ENCODE results near the gene BAAT. TPM values are rescaled to one million over a fixed set of nuclear protein-coding genes. Genes with fewer than 3 reads are reported as not detected.

Gene BAAT
- total and polyA plus RNA-seq, 9 of the 15 experiments (the other 6 are each of a cell fraction or from before 2014, with no cell fraction given) = 0.17 to 0.76 (median 0.32) TPM

DNA sequence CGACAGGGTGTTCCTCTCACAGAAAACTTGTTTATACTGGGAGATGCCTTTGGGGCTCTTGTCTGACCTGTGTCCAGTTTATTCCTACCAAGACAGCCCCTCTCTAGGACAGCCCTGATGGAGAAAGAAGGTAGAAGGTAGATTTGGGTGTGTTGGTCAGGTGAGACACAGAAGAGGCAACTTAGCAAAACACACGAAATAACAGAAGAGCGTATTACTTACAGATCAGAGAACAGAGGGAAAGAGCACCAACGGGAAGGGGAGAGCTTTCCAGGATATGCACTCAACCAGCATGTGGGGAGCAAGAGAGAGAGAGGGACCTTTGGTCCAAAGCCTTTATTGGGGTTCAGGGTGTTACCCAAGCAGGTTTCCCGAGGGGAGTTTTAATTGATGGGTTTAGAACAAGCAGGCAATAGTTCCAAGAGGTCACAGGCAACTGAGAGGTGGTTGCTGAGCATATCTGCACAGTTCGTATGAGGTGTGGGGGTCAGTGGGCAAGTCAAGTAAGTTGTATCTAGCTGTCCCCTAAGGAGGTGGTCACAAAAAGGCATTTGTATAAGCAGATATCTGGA, 31.8 kb downstream of the BAAT start:
- no peak for FAIRE-seq
- ChIA-PET CTCF (ENCODE audit: low intra/inter-chr PET ratio) (no interaction called here), POLR2A (no interaction called here)
- Histone ChIP-seq H4K20me1 (replicated peaks; ENCODE audit: control insufficient read depth, insufficient read depth, low read length) (no peaks in the 10 kb centered on the region), H3K9me3 (replicated peaks; ENCODE audit: control insufficient read depth, insufficient read depth, low read depth, low read length) (no peaks in the 10 kb centered on the region; the same call in 1 of the 2 replicates), H3K27ac (ENCODE audit: extremely low read depth, low read depth, low read length) (no peak overlapping the region), H2AFZ (ENCODE audit: low read depth, low read length) (peak overlapping the region; percentile 69), H3K9ac (ENCODE audit: insufficient read depth in 1 of 2, low read depth in 2 of 2, low read length in 2 of 2) (no peak overlapping the region), H3K9me1 (ENCODE audit: control insufficient read depth, insufficient read depth, low read length) (no peaks in the 10 kb centered on the region), H3K36me3 (ENCODE audit: control insufficient read depth, insufficient read depth, low read length) (no peaks in the 10 kb centered on the region), H3K4me3 (no peak overlapping the region), H3K79me2 (ENCODE audit: control insufficient read depth, insufficient read depth, low read length) (no peaks in the 10 kb centered on the region), H3K27me3 (ENCODE audit: control insufficient read depth in 2 of 2, insufficient read depth in 2 of 2, low read length in 2 of 2) (no peaks in the 10 kb centered on the region), H3K4me1 (replicated peaks in 1 of 2; ENCODE audit: control insufficient read depth in 2 of 2, insufficient read depth in 2 of 2, low read length in 2 of 2) (peaks cover 0 to 5% of the 10 kb centered on the region in 2 experiments; a peak in 3 of 5 replicates), H3K4me2 (ENCODE audit: insufficient read depth, low read length) (no peak overlapping the region)
- intact Hi-C loops (cut with micrococcal nuclease) (no loop called here), in situ Hi-C loops (cut with MboI) (no loop called here)
- ATAC-seq = no peak; the same call in 2 of the 3 replicates
- no peak for TF ChIP-seq DMBX1 (CRISPR knock-in tag; IDR thresholded peaks at IDR 0.05; ENCODE audit: borderline replicate concordance)
- 43% methylated on average over 6 of the region's 6 CpGs for WGBS (ENCODE audit: insufficient coverage, low coverage, missing lambda C conversion rate)
- BruUV-seq (replicated peaks) = no TSS peak
- DNase-seq (ENCODE audit: extremely low read depth in 1 of 4, low spot score in 3 of 4) = no peak

DNA sequence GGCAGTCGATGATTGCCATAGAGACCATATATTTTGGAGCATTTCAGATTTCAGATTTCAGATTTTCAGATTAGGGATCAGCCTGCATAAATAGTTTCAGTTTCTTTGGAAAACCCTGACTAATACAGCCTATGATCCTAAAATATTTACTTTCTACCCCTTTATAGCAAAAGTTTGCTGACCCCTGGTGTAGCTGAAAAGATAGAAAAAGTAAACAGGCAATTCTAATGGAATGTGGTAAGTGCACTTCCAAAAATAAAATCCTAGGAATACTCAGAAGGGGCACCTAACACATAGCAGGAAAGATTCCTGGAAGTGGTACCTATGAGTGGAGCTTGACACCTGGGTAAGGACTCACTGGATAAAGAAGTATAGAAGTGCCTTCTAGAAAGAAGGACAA, 34.5 kb downstream of the BAAT start:
- H3K36me3 ChIP-seq (ENCODE audit: control insufficient read depth, insufficient read depth, low read length) = no peaks in the 10 kb centered on the region
- no TSS peak for BruUV-seq (replicated peaks)
- DNase-seq (ENCODE audit: extremely low read depth in 1 of 4, low spot score in 3 of 4) (no peak), FAIRE-seq (no peak), ATAC-seq (no peak)
- H3K27ac ChIP-seq (ENCODE audit: extremely low read depth, low read depth, low read length) = no peak overlapping the region
- no peaks in the 10 kb centered on the region for H3K27me3 ChIP-seq (ENCODE audit: control insufficient read depth in 2 of 2, insufficient read depth in 2 of 2, low read length in 2 of 2)
- H3K4me2 ChIP-seq (ENCODE audit: insufficient read depth, low read length) = no peak overlapping the region
- in situ Hi-C loops (cut with MboI) (no loop called here), intact Hi-C loops (cut with micrococcal nuclease) (no loop called here)
- WGBS (ENCODE audit: insufficient coverage, low coverage, missing lambda C conversion rate) = 7% methylated on average over 1 of the region's 1 CpG
- no peaks in the 10 kb centered on the region for H3K79me2 ChIP-seq (ENCODE audit: control insufficient read depth, insufficient read depth, low read length)
- CTCF ChIA-PET (ENCODE audit: low intra/inter-chr PET ratio) = no interaction called here
- H4K20me1 ChIP-seq (replicated peaks; ENCODE audit: control insufficient read depth, insufficient read depth, low read length) = no peaks in the 10 kb centered on the region
- peaks cover 0 to 5% of the 10 kb centered on the region in 2 experiments; a peak in 3 of 5 replicates for H3K4me1 ChIP-seq (replicated peaks in 1 of 2; ENCODE audit: control insufficient read depth in 2 of 2, insufficient read depth in 2 of 2, low read length in 2 of 2)
- no peak overlapping the region for H2AFZ ChIP-seq (ENCODE audit: low read depth, low read length)
- H3K4me3 ChIP-seq = no peak overlapping the region
- H3K9me1 ChIP-seq (ENCODE audit: control insufficient read depth, insufficient read depth, low read length) = no peaks in the 10 kb centered on the region
- POLR2A ChIA-PET = interaction anchor here (0.8 to 1.5 kb wide), 2 partner anchors 22 to 921 kb away, joined by 3 to 5 read pairs; no protein-coding TSS in a partner anchor
- H3K9ac ChIP-seq (ENCODE audit: insufficient read depth in 1 of 2, low read depth in 2 of 2, low read length in 2 of 2) = no peak overlapping the region
- H3K9me3 ChIP-seq (replicated peaks; ENCODE audit: control insufficient read depth, insufficient read depth, low read depth, low read length) = no peaks in the 10 kb centered on the region
- TF ChIP-seq NELFE (IDR thresholded peaks at IDR 0.05; ENCODE audit: insufficient read depth, insufficient read length) = no peak
- TF ChIP-seq TBP (optimal IDR thresholded peaks at IDR 0.05; ENCODE audit: low read depth, low read length) = no peak
- TF ChIP-seq CHD1 (IDR thresholded peaks at IDR 0.05; ENCODE audit: low read length) = no peak
- no peak for TF ChIP-seq PCBP1 (IDR thresholded peaks at IDR 0.05; ENCODE audit: low read depth, low read length, poor library complexity, severe bottlenecking)
- no peak for TF ChIP-seq RCOR1 (IDR thresholded peaks at IDR 0.05; ENCODE audit: borderline replicate concordance in 1 of 2, low read depth in 2 of 2, low read length in 2 of 2)
- TF ChIP-seq EHMT2 (IDR thresholded peaks at IDR 0.05) = no peak
- TF ChIP-seq, protein P1, sequence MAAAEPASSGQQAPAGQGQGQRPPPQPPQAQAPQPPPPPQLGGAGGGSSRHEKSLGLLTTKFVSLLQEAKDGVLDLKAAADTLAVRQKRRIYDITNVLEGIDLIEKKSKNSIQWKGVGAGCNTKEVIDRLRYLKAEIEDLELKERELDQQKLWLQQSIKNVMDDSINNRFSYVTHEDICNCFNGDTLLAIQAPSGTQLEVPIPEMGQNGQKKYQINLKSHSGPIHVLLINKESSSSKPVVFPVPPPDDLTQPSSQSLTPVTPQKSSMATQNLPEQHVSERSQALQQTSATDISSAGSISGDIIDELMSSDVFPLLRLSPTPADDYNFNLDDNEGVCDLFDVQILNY (CRISPR knock-in tag; IDR thresholded peaks at IDR 0.05) = no peak
- no peak for TF ChIP-seq ZNF695 (CRISPR knock-in tag; IDR thresholded peaks at IDR 0.05)
- TF ChIP-seq, protein P2, sequence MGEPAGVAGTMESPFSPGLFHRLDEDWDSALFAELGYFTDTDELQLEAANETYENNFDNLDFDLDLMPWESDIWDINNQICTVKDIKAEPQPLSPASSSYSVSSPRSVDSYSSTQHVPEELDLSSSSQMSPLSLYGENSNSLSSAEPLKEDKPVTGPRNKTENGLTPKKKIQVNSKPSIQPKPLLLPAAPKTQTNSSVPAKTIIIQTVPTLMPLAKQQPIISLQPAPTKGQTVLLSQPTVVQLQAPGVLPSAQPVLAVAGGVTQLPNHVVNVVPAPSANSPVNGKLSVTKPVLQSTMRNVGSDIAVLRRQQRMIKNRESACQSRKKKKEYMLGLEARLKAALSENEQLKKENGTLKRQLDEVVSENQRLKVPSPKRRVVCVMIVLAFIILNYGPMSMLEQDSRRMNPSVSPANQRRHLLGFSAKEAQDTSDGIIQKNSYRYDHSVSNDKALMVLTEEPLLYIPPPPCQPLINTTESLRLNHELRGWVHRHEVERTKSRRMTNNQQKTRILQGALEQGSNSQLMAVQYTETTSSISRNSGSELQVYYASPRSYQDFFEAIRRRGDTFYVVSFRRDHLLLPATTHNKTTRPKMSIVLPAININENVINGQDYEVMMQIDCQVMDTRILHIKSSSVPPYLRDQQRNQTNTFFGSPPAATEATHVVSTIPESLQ (CRISPR knock-in tag; IDR thresholded peaks at IDR 0.05) = no peak
- no peak for TF ChIP-seq ZNF174 (CRISPR knock-in tag; IDR thresholded peaks at IDR 0.05)
- TF ChIP-seq SMARCC2 (IDR thresholded peaks at IDR 0.05; ENCODE audit: low read depth) = no peak
- no peak for TF ChIP-seq ZNF830 (CRISPR knock-in tag; IDR thresholded peaks at IDR 0.05)
- TF ChIP-seq NONO (IDR thresholded peaks at IDR 0.05; ENCODE audit: low read depth in 2 of 2, low read length in 1 of 2) = no peak

All from K562 (cell line).